K562 (cell line): ENCODE results near the gene SDC1. TPM values are rescaled to one million over a fixed set of nuclear protein-coding genes. Genes with fewer than 3 reads are reported as not detected.

Source experiments
- ATAC-seq: fragments of 200-7000 bp; cut with Tn5 transposase; 3 replicates; pipeline ENCODE4 v1.9.1; 2020; ENCODE audit warnings: moderate library complexity
- BruUV-seq: library from RNA; stranded (reverse); fragments of 400-500 nt; replicated peaks from 2 replicates; lab custom pipeline; 2021; lab: Mats Ljungman, UMichigan
- CTCF ChIA-PET: fragments of 300-600 bp; formaldehyde crosslinking; extraction: SDS; loops from one replicate; lab custom pipeline; 2021; ENCODE audit warnings: low intra/inter-chr PET ratio; lab: Yijun Ruan, JAX
- POLR2A ChIA-PET: fragments of 300-600, 350-650 bp; sonication (Branson Sonifier 250); formaldehyde crosslinking; extraction: SDS; loops from one replicate; lab custom pipeline; 2021; ENCODE audit warnings: antibody characterized with exemption, inconsistent platforms; lab: Yijun Ruan, JAX
- DNase-seq, 4 experiments: peaks; one replicate each; pipeline versions ENCODE4 v3.0.0 to v3.0.0-alpha.2; 2011 to 2018; ENCODE audit warnings: low spot score in 3 of 4, mixed read lengths in 3 of 4; ENCODE audit errors: extremely low read depth in 1 of 4
- FAIRE-seq: peaks from 2 replicates; lab custom pipeline; 2011; peaks lifted over from hg19 to GRCh38; lab: Jason Lieb, UNC
- H2AFZ ChIP-seq: 2 replicates; pipeline ENCODE4 v1.6.0; 2011; ENCODE audit warnings: low read depth, low read length, control low read depth, inconsistent platforms
- H3K27ac ChIP-seq: fragments of 200-600 bp; 3 replicates; pipeline ENCODE4 v1.8.0; 2011; ENCODE audit warnings: low read depth, mild to moderate bottlenecking, control low read depth, inconsistent platforms, low read length, moderate library complexity, mixed read lengths; ENCODE audit errors: extremely low read depth
- H3K27me3 ChIP-seq, 2 experiments: fragments of 300-600 bp in 1 of 2; 2 replicates in 1 of 2; 3 replicates in 1 of 2; pipeline versions ENCODE4 v1.6.0 to v1.8.0; 2011; ENCODE audit warnings: inconsistent platforms in 2 of 2, low read length in 2 of 2, mild to moderate bottlenecking in 1 of 2, mixed read lengths in 1 of 2, moderate library complexity in 1 of 2; ENCODE audit not compliant: control insufficient read depth in 2 of 2, insufficient read depth in 2 of 2
- H3K36me3 ChIP-seq: fragments of 300-600 bp; 3 replicates; pipeline ENCODE4 v1.8.0; 2011; ENCODE audit warnings: mild to moderate bottlenecking, low read length, inconsistent platforms; ENCODE audit not compliant: control insufficient read depth, insufficient read depth
- H3K4me1 ChIP-seq, 2 experiments: fragments of 200-600 bp in 1 of 2; replicated peaks in 1 of 2; 2 replicates in 1 of 2; 3 replicates in 1 of 2; pipeline versions ENCODE4 v1.5.1 to v1.8.0; 2011; ENCODE audit warnings: inconsistent platforms in 2 of 2, low read length in 2 of 2, mild to moderate bottlenecking in 1 of 2, mixed read lengths in 1 of 2, moderate library complexity in 1 of 2; ENCODE audit not compliant: control insufficient read depth in 2 of 2, insufficient read depth in 2 of 2
- H3K4me2 ChIP-seq: 2 replicates; pipeline ENCODE4 v1.6.1; 2011; ENCODE audit warnings: low read length, control low read depth, inconsistent platforms, mixed read lengths; ENCODE audit not compliant: insufficient read depth
- H3K4me3 ChIP-seq: fragments of 200-600 bp; sonication (generic), shearing (Covaris generic); 2 replicates; pipeline ENCODE4 v1.5.1; 2016; ENCODE audit warnings: control low read depth, inconsistent platforms
- H3K79me2 ChIP-seq: fragments of 200-600 bp; 3 replicates; pipeline ENCODE4 v1.8.0; 2011; ENCODE audit warnings: low read length, inconsistent platforms; ENCODE audit not compliant: control insufficient read depth, insufficient read depth
- H3K9ac ChIP-seq, 2 experiments: 2 replicates each; pipeline versions ENCODE4 v1.6.0 to v1.6.1; 2011; ENCODE audit warnings: low read depth in 2 of 2, low read length in 2 of 2, control low read depth in 1 of 2, inconsistent platforms in 1 of 2, mild to moderate bottlenecking in 1 of 2, mixed read lengths in 1 of 2; ENCODE audit not compliant: insufficient read depth in 1 of 2
- H3K9me1 ChIP-seq: one replicate; pipeline ENCODE4 v1.6.0; 2011; ENCODE audit warnings: inconsistent platforms, mild to moderate bottlenecking, low read length, moderate library complexity; ENCODE audit not compliant: control insufficient read depth, insufficient read depth
- H3K9me3 ChIP-seq: replicated peaks from 2 replicates; pipeline ENCODE4 v1.5.1; 2011; ENCODE audit warnings: low read depth, low read length, inconsistent platforms; ENCODE audit not compliant: control insufficient read depth, insufficient read depth
- H4K20me1 ChIP-seq: replicated peaks from 2 replicates; pipeline ENCODE4 v1.6.1; 2011; ENCODE audit warnings: low read length, inconsistent platforms, mixed read lengths; ENCODE audit not compliant: control insufficient read depth, insufficient read depth
- CBX1 ChIP-seq: sonication (generic); IDR thresholded peaks from 2 replicates; pipeline ENCODE4 v1.6.1; 2016; ENCODE audit warnings: antibody characterized with exemption, low read depth, mild to moderate bottlenecking
- CREB5 ChIP-seq: fragments of 250-450 bp; sonication (Bioruptor Pico); IDR thresholded peaks from 2 replicates; pipeline ENCODE4 v1.5.0; 2020; ENCODE audit warnings: mild to moderate bottlenecking
- CUX1 ChIP-seq: fragments of 200-800 bp; sonication (Bioruptor generic); IDR thresholded peaks from 2 replicates; pipeline ENCODE4 v1.6.1; 2016; ENCODE audit warnings: missing genetic modification characterization, missing compliant biosample characterization
- ZC3H8 ChIP-seq: fragments of 450-650 bp; IDR thresholded peaks from 2 replicates; pipeline ENCODE4 v1.6.1; 2017
- ZNF354B ChIP-seq: fragments of 250-450 bp; sonication (Bioruptor Pico); IDR thresholded peaks from 2 replicates; pipeline ENCODE4 v1.4.0; 2020
- ZNF592 ChIP-seq: fragments of 450-650 bp; IDR thresholded peaks from 2 replicates; pipeline ENCODE4 v1.6.1; 2017; ENCODE audit warnings: antibody characterized with exemption, mild to moderate bottlenecking
- ZNF655 ChIP-seq: fragments of 250-450 bp; sonication (Bioruptor Pico); IDR thresholded peaks from 2 replicates; pipeline ENCODE4 v1.5.0; 2021
- WGBS: fragments of 100-300 bp; shearing (Covaris generic); methylation state at CpG from one replicate; pipeline ENCODE4 v1.1.6; 2016; ENCODE audit warnings: low coverage, mixed read lengths; ENCODE audit not compliant: insufficient coverage; ENCODE audit errors: missing lambda C conversion rate; 5-methylcytosine and 5-hydroxymethylcytosine counted together
- in situ Hi-C: fragments of 300-500 bp; cut with MboI; formaldehyde crosslinking; loops from 4 replicates; pipeline ENCODE4 v1.15.0; 2018; ENCODE audit warnings: inconsistent platforms, mixed read lengths
- intact Hi-C: fragments of 100-400 bp; cut with micrococcal nuclease; formaldehyde crosslinking; loops from 2 replicates; pipeline ENCODE4 v1.14.2; 2022
- polyA plus RNA-seq, 8 experiments: library from polyadenylated mRNA; depleted of rRNA in 4 of 8; stranded (reverse) in 5 of 8; unstranded in 3 of 8; fragments of >200 nt; fragmentation: Nextera tagmentation in 2 of 8; fragmentation: Illumina TruSeq in 1 of 8; extraction: Ambion mirVana in 2 of 8; extraction: Trizol in 1 of 8; gene quantifications; 2 replicates each; pipeline versions ENCODE4 v1.2.1 to v1.2.3, GENCODE V29; 2011 to 2014; ENCODE audit warnings: inconsistent platforms in 1 of 8, missing spikeins in 1 of 8
- total RNA-seq, 7 experiments: library from RNA; depleted of rRNA in 6 of 7; stranded (reverse); fragments of >200 nt in 6 of 7; fragmentation: Illumina TruSeq in 2 of 7; extraction: Trizol in 2 of 7; gene quantifications; 2 replicates each; pipeline versions ENCODE4 v1.2.1 to v1.2.3, GENCODE V29; 2011 to 2021; ENCODE audit warnings: low replicate concordance in 1 of 7

Gene SDC1
- total and polyA plus RNA-seq, 9 of the 15 experiments (the other 6 are each of a cell fraction or from before 2014, with no cell fraction given) = 0.06 to 2.7 (median 0.49) TPM

- DNase-seq = no peak
- Histone ChIP-seq H3K9me3 (no peaks in the 10 kb centered on the region), H3K4me2 (no peak overlapping the region), H3K27ac (no peak overlapping the region), H3K27me3 (peaks cover 0 to 26% of the 10 kb centered on the region in 2 experiments; a peak in 1 of 5 replicates), H3K79me2 (no peaks in the 10 kb centered on the region), H3K36me3 (no peaks in the 10 kb centered on the region), H3K9me1 (no peaks in the 10 kb centered on the region), H3K4me3 (no peak overlapping the region), H3K4me1 (peaks cover 16 to 24% of the 10 kb centered on the region in 2 experiments), H2AFZ (no peak overlapping the region), H3K9ac (no peak overlapping the region), H4K20me1 (no peaks in the 10 kb centered on the region)
- in situ Hi-C loops (no loop called here), intact Hi-C loops (no loop called here)
- CTCF ChIA-PET = no interaction called here
- no peak for ATAC-seq
- 45% methylated on average over 20 of the region's 21 CpGs for WGBS
- FAIRE-seq = no peak
- BruUV-seq = no TSS peak
- POLR2A ChIA-PET = interaction anchor here (0.7 kb wide), 1 partner anchor 16 kb away, joined by 3 read pairs; the partner anchor contains the start of gene SDC1
- TF ChIP-seq CBX1 = no peak
- TF ChIP-seq ZNF592 = no peak
- no peak for TF ChIP-seq ZNF354B (CRISPR knock-in tag)
- no peak for TF ChIP-seq CREB5
- no peak for TF ChIP-seq ZNF655 (CRISPR knock-in tag)
- TF ChIP-seq ZC3H8 = no peak
- no peak for TF ChIP-seq CUX1 (CRISPR knock-in tag)
These were observed 15.4 kb downstream of the SDC1 start for GRCh38 chr2:20209373-20210109.
